Stimulated activated CD4-positive, alpha-beta T cell treated with anti-CD3 and anti-CD28 coated beads, Interleukin-1b, Interleukin-23, amount 100 ng/mL, for 4 hours (primary cell): ENCODE measurements around the gene SLAMF1.

ENCODE experiments used
- DNase-seq, 2 donors: peaks; one replicate each; pipeline ENCODE4 v3.0.0-alpha.2; 2020; ENCODE audit warnings: low read depth in 2 of 2

The SLAMF1 gene

DNA sequence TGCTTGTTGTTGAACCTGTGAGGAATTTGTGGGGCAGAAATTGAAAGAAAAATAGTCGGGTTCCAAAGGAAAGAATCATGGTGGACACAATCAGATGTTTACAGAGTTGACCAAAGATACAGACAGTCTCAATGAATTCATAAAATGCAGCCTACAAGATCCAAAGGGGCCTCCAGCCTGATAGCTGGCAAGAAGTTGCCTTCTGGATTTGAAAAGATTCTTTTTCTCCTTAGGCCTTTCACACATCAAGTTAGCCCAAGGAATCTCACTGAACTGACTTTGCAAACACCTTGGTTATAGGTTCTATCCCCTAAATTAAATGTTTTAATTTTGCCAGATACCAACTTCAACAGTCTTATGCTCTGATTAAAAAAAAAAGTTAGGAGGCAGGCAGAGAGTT lies 21.5 kb downstream of the SLAMF1 start:
- DNase-seq = no peak

DNA sequence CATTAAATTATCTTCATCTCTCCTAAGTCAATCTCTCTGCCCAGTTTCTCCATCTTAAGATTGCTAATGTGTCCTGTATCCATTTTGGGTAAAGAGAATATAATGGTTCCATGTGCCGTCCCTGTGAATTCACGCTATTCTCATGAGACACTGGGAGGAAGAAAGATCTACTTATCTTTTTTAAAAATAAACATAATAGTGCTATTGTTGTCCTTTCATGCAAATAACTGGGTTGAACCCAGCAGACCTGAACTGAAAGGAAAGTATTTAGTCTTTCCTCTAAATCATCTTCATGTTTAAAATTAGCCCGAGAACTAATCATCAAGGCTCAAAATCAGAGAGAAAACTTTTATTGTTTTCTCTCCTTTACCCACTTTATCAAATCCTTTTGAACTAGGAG lies 22.4 kb downstream of the SLAMF1 start:
- no peak for DNase-seq

DNA sequence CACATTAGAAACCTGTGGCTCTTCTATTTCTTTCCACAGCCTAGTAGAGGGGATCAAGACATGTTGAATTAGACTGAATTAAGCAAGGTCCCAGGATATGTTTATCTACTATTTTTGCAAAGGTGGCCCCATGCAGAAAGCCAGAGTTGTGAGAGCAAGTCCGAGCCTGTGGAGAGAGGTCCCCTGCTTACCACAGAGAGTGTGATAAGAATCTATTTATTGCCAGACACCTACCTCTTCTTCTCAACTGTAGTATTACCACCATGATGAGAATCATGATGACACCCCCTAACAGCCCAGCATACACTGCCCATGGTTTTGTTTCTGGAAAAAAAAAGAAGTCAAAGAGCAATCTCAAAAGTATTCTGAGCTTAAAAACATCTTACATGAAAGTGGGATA lies 23.0 kb downstream of the SLAMF1 start:
- DNase-seq = no peak

DNA sequence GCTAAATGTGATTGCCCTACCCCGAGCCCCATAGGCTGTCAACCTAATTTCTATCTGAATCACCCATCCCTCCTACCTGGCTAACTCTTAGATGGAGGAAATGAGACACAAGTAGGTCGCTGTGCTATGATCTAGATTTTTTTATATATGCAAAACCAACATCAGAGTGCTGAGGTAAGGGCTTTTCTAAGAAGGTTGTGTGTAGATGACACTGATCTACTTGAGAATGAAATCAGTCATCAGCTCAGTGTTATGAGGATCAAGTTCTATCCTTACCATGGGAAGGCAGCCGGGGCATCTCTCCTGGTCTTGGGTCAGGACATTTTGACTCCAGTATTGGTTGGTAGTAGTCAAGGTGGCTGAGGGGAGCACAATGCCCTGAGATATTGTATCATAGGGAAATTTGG lies 23.6 kb downstream of the SLAMF1 start:
- DNase-seq = no peak

DNA sequence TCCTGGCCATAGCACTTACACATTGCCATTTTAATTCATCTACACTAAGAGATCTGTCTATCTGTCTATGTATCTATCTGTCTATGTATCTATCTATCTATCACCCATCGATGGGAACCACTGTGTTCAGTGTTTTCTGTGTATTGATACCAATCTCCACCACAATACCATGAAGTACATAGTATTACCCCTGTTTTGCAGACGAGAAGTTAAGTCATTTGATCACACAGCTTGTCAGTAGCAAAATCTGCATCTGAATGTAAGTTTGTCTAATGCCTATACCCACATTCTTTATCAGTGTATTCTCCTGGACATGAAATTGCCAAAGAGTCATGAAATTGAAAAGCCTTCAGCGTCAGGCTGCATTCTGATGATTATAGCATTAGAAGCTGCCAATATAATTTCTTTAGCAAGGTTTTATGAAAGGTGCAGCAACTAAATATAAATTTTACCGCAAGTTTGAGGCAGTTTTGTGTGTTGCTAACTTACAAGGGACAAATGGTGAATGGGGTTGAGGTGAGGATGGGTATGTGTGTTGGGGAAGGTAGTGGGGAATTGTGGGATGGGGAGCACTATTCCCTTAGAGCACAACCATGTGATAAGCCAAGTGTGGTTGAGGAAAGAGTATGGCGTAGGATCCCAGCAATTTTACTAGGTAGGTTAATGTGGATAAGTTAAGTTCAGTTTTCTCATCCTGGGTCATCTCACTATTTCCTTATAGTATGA lies 24.2 kb downstream of the SLAMF1 start:
- DNase-seq = no peak

DNA sequence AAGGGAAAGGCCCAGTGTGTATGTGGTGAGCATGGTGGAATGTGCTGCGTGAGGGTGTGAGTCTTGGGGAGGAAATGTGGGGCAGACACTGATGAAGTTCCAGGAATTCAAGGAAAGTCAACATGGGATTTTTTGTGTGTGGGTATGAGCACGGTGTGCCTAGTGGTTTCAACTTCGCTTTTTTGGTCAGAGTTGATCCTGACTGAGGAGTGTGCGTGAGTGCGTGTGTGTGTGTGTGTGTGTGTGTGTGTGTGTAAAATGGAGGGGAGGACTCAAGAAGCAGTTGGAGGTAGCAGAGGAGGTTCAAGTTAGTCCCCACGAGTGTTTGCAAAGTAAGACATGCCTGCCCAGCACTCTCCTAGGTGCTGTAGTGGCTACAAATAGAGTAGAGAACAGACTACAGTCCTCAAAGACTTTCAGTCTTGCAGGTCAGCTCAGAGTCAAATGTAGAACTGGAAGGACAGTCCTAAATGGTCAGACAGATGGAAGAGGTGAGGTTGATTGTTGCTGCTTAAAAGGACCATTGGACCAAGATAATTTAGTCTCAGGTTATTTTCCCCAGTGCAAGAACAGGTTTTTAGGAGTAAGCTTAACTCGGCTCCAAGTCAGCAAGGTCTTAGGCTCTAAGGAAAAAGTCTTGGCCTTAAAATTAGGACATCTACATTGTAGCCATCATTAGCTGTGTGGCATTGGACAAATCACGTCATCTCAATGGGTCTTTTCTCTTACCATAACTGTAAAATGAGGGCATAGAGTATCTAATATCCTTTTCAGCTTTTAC lies 25.0 kb downstream of the SLAMF1 start:
- no peak for DNase-seq

DNA sequence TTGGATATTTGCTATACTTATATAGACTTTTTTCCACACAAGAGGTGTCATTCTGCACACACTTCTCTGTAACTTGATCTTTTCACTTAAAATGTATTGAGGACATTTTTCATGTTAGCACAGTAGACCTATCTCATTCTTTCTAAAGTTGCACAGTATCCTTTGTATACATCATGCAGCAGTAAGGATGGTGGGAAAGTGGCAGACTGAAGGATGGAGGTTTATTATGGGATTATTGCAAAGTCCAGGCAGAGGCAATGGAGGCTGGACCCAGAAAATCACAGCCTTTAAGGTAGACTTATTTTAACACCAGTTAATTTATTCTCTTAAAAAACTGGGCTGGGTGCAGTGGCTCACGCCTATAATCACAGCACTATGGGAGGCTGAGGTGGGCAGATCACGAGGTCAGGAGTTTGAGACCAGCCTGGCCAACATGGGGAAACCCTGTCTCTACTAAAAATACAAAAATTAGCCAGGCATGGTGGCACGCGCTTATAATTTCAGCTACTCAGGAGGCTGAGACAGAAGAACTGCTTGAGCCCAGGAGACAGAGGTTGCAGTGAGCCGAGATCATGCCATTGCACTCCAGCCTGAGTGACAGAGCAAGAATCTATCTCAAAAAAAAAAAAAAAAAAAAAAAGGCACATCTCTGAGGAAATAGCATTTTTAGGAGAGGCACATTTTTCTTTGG lies 25.8 kb downstream of the SLAMF1 start:
- DNase-seq = no peak

DNA sequence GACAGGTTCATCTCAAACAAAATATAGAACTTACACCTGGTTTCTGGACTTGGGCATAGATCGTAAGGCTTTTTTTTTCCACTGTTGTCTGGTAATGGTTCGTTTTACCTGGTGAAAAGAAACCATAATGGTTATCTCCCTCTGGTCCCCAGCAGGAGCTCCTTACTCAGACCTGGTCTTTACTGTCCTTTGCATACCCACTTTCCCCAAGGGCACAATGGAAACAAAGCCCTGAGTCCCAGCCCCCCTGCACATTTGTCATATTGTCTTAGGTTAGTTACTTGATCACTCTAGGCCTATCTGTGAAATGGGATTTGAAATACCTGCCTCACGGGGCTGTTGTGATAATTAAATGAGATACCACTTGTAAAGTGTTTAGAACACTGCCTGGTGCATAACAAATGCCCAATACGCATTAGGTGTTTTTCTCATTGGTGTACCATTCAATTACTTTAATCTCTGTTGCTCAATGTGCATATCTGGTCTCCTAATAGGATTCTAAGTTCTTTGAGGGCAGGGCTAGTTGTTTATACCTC lies 27.0 kb downstream of the SLAMF1 start:
- no peak for DNase-seq

DNA sequence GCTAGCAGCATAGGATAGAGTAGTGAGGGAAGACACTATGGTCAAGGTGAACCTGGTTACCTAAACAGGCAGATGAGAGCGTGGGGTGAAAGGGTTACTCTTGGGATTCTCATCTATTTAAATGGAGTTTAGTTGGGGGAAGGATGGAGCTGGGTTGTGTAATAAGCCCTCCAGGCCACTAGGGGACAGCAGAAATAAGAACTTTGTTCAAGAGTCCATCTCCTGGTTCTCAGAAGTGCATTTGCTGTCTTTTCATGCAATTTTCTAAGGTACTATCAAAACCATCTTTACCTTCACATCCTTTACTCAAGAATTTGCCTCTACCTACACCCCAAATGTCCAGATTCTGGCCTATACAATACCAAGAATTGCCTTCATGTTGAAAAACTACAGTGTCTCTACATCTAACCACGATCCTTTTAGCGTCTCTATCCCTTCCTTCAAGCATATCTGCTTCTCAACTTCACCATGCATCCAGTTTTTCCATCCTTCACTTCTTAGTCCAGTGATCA lies 28.0 kb downstream of the SLAMF1 start:
- no peak for DNase-seq

DNA sequence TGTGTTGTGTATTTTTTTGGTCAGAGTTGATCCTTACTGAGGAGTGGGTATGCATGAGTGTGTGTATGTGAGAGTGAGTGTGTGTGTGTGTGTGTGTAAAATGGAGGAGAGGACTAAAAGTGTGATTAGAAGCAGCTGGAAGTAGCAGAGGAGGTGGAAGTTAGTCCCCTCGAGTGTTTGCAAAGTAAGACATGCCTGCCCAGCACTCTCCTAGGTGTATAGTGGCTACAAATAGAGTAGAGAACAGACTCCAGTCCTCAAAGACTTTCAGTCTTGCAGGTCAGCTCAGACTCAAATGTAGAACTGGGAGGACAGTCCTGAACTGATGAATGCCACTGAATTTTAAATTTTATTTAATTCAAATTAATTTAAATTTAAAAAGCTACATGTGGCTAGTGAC lies 28.5 kb downstream of the SLAMF1 start:
- no peak for DNase-seq

DNA sequence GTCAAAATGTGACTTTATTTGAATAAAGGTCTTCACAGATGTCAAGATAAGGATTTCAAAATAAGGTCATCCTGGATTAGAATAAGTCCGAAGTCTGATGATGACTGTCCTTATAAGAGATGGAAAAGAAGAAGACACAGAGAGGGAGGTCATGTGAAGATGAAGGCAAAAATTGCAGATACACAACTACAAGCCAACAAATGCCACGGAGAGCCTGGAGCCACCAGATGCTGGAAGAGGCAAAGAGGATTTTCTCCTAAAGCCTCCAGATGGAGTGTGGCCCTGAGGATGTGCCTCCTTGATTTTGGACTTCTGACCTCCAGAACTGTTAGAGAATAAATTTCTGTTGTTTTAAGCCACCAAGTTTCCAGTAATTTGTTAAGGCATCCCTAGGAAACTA lies 31.2 kb downstream of the SLAMF1 start:
- DNase-seq = no peak

DNA sequence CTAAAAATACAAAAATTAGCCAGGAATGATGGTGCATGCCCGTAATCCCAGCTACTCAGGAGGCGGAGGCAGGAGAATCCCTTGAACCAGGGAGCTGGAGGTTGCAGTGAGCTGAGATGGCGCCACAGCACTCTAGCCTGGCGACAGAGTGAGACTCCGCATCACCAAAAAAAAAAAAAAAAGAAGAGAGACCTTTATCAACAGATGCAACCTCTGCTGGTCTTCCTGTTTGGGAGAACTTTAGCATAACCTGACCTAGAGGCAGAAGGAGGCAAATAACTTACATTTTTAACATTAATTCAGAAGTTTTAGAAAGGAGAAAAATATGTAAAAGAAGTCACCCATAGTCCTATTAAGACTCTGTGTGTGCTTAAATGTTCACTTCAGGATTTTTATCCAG lies 32.4 kb downstream of the SLAMF1 start:
- DNase-seq = no peak

DNA sequence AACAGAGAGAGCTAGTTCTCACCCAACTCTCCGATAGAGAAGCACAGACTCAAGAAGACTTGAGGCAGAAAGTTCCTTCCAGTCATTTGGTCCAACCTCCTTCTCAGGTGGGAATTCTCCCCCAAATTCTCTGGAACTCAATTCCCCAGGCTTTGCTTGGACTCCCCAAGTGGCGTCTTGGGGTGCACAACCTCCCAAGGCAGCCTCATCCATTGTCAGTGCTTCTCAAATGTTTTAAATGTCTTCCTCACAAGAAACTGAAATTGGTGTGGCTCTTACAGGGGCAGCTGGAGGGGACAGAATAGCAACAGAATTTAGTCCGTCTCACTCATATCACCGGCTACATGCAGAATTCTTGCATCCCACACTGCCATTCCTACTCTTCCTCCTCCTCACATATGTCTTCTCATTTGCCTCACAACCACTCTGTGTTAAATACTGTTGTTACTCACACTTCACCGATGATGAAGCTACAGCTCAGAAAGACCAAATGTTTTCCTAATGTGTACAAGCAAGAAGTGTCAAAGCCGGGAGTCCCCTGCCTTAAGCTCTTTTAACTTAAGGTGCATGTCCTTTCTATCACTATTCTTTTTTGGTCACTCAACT lies 34.1 kb downstream of the SLAMF1 start:
- no peak for DNase-seq

DNA sequence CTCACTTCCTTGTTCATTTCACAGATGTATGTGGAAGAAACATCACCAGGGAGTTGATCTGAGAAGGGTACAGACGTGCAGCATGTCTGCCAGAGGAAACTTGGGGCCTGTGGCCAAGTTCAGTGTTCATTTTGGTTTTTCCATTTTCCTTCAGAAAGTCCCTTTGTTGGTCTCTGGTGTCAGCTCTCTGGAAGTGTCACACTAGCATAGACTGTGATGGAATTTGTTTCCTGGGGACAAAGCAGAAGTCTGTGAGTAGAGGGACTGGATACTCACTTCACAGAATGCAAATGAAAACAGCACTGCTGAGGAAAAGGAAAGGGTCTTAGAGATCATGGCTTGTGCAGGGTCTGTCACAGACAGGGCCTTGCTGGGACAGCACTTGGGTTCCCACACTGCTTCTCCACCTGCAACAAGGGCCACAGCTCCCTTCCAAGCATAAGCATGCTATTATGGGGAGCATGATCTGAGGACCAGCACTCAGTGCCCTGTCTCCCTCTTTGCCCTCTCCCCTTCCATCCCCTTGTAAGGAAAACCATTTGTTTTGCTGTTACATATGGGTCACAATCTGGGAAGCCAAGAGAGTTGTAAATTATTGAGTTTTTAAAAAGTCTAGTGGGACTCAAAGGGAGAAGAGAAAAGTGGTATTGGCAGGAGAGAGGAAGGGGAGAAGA lies 36.1 kb downstream of the SLAMF1 start:
- no peak for DNase-seq

DNA sequence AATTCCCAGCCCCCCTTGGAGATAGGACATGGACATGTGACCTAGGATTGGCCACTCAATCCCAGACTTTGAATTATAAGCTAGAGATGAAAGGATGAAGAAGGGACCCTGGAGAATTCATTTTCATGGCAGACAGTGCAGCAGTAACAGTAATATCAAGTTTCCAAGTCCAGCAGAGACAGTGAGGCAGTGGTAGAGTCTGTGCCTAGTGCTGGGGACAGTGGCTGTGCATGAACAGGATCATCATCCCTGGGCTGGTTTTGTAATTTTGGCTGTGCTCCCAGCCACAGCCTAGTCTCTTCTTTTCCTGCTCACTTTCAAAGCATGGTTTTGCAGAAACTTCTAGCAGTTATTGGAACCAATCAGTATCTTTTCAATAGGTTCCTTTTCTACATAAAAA lies 37.9 kb downstream of the SLAMF1 start:
- no peak for DNase-seq

DNA sequence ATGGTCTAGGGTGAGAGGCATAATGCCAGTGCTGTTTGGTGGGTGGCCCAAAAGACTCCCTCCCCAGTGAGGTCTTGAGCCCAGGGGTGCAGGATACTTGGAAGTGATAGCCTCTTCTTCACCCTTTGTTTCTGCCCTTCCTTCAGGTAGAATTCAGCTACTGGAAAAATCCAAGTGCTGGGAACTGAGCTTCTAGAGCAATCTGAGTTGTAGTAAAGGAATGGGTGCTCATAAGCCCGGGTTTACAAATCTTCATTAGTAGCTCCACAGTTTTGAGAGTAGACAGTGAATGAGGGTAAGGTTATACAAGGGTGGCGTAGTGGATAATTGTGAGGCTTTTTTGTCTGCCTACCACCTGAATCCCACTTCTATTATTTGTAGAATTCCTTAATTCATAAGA lies 38.3 kb downstream of the SLAMF1 start:
- DNase-seq = no peak

DNA sequence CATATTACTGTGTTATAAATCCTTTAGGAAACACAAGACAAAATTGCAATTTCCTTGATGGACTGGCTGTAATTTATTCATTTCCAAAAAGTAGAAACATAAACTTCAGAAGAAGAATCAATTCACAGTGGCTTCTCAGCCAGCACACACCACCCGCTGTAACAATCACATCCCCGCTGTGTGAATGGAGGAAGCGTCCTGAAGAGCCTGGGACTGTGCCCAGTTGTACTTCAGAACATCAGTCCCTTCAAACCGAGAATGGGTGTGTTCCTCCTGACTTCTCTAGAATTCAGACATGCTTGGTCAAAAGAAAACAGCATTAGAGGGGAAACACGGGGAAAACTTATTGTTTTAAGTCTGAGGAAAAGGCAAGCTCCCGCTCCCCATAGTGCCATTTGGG lies 38.8 kb downstream of the SLAMF1 start:
- no peak for DNase-seq

DNA sequence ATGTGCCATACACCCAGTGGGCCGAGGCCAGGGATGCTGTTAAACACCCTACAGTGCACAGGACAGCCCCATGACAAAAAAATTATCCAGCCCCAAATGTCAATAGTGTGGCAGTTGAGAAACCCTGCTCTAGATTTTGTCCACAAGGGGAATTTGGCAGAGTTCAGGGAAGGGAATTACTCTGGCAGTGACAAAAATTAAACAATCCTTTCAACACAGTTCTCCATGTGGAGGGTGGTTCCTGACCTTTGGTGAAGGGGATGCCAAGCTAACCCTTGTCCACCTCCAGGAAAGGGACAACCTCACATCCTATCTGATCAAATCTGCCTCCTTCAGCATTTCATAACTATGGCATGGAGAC lies 39.2 kb downstream of the SLAMF1 start:
- no peak for DNase-seq

DNA sequence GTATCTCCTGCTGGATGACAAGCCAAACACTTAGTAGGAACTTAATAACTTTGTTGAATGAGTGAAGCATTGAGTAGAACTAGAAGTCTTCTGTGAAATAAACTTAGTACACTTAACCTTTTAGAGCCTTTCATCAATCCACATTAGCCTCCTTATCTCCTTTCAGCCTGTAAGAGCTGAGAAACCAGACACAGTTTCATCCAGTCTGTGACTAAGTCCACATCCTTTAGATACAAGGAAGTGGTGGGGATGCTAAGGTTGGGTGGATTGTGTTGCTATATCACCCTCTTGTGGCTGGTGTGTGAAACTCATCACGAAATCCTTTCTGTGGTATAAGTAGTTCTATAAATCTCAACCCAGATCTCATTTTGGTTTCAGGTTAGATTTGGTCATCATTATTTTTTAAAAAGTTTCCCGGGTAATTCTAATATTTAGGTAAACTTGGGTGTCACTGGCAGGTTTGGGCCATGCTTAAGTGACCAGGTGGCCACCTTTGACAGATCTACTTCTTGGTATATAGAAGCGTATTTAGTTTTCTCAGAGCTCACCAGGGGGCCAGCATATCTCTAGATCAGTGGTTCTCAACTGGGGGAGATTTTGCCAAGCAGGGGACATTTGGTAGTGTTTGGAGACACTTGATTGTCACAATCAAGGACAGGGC lies 39.7 kb downstream of the SLAMF1 start:
- peak in 1 of 2 donors; percentile 50 for DNase-seq

DNA sequence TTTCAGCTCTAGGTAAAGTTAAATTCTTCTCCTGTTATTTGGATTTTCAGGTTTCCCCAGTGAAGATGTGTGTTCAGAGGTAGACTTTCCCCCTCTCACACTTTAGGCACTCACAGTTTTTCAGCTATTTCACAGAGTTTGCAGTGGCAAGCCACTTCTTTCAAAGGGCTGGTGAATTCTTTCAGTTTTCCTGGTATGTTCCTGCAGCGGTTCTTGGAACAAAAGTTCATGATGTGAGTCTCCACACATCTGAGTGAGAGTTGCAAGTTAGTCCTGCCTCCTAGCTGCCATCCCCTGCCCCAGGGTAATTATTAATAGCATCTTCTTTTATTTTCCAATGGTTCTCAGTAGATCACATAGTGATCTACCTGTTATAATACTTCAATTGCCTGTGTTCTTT lies 40.2 kb downstream of the SLAMF1 start:
- no peak for DNase-seq
